AG20443 (cell line): ENCODE data around the gene TMF1.

Experiments used
- DNase-seq: peaks from one replicate; pipeline ENCODE4 v3.0.0; 2012; ENCODE audit warnings: low spot score, mixed read lengths

Gene TMF1

DNA sequence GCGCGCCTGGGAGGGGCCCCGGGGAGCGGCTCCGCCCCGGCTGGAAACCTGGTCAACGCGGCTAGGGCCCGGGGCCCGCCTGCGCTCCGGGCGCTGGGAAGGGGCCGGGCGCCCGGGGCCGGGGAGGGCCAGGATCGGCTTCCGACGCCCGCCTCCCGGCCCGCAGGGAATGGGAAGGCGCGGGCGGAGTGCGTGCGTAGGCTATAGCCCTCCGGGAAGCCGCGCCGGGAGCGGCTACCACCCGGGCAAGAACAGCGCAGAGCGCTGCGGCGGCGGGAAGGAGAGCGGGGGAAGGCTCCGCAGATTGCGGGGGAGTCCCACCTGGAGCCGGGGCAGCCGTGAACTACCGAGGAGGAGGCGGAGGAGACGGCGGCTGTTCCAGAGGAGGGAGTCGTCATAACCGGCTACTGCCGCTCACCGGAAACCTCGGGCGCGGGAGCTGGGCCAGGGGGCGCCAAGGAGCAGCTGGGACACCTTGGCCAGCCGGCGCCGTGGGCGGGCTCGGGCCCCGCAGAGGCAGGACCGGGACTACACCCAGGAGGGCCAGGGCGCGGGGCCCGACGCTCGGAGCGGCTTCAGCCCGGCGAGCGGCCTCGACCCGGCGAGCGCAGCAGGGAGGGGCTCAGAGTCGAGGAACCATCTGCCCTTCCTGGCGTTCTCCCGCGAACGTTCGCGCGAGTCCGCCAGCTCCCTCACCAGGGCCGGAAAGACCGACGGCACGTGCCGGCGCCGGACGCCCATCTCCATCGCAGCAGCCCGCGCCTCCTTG, 38.7 kb downstream of the TMF1 start, which contains the start of gene EOGT:
EOGT (minus strand) TSS at position 432 of the 769 bp plus-strand sequence. CDS start 3,838 bp downstream, outside the sequence.
- peak; percentile 93 for DNase-seq

DNA sequence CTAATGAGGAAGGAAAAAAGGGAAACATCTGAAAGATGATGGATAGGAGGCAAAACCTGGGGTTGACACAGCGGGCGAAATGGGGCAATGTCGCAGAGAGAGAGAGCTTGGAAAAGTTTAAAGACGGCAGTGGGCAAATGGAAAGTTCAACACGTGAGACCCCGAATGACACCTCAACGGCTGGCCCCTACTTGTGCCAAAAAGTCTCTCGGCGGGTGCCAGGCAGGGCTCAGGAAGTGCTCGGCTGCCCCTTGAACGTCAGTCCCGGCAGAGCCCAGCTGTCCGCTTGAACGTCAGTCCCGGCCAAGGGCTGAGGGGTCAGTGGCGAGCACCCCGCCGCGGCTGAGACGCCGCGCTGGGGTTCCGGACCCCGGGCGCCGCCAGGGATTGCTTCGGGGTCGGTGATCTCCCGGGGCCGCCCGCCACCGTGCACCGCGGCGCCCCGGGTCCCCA, 39.3 kb downstream of the TMF1 start:
- no peak for DNase-seq

DNA sequence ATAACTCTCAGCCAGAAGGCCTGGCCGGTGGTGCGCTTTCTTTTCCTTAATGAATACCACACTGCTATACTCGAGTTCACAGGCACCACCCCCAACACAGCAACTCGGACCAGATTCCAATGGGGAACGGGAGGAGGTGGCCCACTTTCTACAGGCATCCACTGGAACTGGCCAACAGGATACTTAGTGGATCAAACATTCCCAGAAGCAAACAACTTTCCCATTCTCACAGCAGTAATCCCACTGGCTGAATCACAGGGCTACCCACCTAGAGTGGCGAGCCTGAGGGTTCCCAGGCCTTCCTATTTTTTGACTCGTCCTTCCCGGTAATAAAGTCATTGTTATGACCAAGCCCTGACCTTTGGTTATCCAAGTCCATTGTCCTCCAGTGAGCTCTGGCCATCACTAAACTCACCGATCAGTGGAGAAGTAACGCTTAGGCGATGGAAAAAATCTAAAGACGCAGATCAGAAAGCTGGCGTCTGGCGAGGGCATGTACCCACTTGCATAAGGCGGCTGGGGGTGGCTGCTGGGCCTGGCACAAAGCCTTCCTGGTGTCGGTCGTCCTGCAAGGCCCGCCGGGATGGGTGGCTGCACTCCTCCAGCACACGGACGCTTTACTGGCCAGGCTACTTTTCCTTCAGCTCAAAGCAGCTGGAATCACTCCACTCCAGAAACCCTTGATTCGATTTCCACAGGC, 39.9 kb downstream of the TMF1 start:
- peak; percentile 64 for DNase-seq

DNA sequence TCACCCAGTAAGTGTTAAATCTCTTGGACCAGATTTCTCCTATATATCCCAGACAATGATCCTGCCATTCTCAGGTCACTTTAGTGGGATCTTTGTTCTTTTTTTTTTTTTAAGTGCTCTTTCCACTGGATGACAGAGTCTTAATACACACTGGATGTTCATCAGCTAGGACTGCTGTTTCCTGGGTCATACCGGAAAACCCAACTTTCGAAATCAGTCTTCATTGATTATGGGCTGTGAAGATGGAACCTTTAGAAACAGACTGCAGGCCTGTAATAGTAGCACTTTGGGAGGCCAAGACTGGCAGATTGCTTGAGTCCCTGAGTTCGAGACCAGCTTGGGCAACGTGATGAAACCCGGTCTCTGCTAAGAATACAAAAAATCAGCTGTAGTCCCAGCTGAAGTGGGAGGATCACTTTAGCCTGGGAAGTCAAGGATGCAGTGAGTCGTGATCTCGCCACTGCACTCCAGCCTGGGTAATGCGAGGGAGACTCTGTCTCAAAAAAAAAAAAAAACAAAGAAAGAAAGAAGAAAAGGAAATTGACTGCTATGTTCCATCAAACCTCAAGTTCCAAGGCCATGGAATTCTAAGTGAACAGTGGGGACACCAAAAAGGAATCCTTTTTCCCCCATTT, 40.9 kb downstream of the TMF1 start:
- no peak for DNase-seq

DNA sequence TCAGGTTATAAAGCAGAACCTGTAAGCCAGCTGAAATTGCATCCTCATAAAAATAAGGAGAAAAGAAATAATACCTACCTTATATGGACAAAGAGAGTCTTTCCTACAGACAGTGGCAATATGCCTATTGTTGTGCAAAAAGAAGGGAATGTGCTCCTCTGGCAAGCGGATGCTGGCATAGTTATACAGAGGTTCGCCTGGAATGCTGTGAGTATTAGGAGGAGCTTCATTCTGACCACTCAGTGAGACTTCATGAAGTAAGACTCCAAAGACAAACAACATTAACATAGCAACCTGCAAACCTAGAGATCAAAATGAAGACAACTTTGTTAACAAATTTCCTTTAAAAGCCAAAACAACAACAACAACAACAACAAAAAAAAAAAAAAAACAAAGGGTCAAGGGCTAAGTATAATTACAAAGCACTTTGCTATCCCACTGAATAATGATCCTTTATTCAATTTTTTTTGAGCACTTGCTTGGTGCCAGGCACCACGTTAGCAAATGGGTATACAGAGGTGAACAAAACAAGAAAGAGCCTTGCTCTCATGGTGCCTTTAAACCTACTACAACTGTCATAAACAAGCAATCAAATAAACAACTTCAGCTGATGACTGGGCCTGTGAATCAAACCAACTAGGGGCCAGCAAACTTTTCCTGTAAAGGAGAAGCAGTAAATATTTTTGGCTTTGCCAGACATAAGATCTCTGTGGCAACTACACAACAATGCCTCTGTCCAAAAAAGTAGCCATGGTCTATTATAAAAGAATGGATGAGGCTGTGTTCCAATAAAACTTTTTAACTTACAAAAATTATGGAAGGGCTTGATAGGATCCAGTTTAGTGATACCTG, 42.3 kb downstream of the TMF1 start:
- DNase-seq = peak; percentile 84

DNA sequence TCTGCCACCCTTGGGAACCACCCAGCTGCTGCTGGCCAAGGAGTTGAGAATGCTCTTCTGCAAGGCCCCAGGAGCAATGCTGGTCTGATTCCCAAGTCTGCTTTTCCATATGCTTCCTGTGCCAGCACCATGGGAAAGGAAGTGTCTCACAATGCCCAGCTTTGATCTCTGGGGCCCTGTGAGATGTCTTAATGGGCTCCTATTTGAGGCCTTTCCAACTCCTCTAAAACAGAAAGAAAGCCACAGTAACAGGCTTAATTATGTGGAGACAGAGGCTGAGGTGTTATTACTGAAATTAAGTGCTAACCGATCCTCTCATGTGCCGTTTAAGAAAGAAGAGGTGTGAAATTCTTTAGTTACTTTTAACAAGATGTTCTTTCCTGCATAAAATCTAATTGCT, 43.2 kb downstream of the TMF1 start:
- no peak for DNase-seq

DNA sequence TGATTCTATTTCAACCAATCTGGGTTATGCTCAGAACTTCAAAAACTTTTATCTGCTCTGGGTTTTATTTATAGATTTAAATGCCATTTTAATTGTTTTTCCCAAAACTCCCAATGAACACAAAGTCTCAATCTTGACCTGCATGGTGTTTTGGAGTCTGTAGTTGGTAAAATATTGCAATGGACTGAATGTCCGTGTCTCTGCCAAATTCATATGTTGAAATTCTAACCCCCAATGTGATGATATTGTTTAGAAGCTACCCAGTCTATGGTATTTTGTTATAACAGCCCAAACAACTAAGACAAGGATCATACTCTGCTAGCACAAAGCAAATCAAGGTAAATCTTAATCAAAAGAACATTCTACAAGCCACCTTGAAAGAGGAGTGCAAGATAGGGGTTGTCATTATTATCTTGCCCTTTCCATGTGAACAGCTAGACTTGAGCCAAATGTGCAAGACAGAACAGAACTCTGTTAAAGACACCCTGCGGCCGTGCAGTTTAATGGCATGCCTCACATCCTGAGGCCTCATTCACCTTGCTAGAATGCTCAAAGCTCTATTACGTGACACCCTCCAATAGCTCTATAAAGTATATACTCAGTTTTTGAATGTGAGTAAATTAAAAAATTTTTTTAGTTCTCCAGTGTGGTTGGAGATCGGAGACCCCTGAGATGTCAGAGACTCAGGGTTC, 46.2 kb downstream of the TMF1 start:
- DNase-seq = no peak

DNA sequence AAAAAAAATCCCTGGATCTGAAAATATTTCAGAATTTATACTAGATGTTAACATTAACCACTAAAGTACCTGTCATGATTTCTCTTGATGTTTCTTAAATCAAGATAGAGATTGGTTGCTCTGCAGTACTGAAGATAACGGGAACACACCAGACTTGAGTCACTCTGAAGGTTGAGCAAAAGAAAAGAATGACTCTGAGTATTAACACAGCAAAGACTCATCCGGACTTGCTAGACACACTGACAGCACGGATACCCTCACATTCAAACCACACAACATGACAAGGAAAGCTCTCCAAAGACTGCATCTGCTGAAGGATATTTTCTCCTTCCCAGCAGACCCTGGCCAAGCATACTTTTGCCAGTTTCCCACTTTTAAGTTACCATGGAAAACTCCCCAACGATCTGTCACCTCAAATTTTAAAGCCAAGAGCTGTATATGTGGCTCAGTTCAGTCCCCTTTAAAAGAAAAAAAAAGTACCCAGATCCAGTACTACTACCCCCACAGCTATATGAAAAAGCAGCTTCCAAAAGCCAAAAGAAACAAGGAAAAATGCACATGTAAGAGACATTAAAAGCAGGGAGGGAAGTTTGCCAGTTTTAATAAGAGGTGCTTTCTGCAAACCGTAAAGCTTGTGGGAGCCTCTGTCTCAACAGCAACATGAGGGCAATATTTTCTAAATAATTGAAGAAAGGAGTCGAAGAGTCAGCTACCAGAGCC, 46.9 kb downstream of the TMF1 start:
- no peak for DNase-seq

DNA sequence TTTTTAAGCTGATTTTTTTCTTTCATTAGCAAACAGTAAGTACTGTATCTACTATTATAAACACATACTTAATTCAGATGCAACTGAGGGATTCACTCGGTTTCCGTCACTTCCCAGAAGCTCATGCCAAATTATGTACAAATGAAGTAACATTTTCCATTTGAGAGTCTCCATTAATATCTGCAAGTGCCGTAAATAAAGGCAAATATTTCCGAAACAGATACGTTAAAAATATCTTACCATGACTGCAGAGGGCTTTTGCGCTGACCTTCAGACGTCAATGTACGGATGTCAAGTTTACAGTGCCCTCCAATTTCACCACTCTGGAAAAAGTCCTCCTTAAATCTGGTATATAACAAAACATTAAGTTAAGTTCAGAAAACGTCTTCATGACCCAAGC, 48.0 kb downstream of the TMF1 start:
- no peak for DNase-seq

DNA sequence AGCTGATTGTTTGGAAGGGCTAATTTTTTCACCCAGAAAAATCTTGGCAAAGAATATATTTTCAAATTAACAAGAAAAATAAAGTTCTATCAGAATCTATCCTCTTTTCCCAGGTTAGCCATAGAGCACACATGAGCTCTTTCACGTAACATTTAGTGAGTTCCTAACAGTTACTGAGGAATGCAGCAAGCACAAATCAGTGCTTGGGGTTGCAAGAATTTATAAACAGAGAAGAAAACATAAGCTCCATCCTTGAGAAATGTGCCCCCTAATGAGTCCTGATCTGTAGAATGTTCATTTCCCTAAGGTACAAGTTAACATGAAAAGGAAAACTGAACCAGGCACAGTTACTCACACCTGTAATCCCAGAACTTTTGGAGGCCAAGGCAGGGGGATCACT, 52.5 kb downstream of the TMF1 start:
- DNase-seq = no peak

DNA sequence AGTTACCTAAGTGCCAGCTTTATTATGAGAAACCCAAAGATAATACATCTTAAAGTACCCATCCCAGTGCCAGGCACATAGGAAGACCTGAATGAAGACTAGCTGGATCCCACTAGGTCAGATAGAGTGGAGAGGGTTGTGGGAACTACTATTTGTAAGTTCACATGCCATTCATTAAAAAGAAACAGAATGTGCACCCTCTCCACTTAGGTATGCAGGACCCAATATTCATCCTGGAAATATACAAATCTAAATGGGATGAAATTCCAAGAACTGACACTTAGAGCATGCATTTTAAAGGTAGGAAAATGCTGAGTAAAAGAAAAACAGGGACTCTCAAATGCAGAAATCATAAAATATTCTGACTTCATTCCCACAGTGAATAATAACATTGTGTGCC, 53.0 kb downstream of the TMF1 start:
- no peak for DNase-seq

DNA sequence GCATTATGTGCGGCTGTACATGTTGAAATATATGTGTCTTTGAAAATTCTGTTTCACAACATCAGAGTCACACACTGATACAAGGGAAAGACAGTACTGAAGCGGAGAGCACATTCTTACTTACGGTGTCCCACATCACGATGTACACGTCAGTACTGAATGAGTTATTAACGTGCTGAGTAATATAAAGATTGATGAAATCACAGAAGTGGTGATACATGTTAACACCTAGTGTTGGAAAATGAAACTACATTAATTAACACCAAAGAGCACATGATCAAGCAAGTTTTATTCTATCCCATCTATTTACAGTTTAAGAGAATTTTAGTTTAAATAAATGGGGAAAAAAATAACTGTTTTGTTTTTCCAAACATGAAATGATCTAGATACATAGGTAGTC, 54.2 kb downstream of the TMF1 start:
- no peak for DNase-seq

DNA sequence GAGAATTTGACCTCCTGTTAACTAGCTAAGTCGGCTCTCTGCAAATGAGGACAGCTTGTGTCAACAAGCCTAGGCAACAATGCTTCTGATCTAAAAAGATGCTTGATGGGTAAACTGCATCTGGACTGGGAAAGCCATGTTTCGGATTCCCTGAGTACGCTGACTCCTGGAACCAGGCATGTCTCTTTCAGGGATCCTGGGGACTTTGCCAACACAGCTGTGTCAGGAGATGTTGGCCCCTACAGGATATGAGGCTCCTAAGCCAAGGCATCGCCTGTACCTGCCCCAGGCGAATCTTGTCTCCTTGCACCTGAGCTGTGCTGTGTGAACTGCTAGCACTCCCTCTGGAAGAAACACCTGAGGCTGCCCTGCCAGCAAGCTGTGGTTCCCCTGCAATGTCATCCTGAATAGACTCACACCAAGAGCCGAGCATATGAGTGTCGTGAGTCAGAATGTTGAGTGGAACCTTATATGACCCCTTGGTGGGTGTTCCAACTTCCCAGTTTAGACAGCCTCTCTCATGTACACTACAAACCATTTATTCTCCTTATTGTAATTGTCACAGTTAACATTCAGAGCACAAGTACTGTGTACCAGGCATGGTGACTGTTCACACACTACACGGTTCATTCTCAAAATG, 55.7 kb downstream of the TMF1 start:
- DNase-seq = peak; percentile 21

DNA sequence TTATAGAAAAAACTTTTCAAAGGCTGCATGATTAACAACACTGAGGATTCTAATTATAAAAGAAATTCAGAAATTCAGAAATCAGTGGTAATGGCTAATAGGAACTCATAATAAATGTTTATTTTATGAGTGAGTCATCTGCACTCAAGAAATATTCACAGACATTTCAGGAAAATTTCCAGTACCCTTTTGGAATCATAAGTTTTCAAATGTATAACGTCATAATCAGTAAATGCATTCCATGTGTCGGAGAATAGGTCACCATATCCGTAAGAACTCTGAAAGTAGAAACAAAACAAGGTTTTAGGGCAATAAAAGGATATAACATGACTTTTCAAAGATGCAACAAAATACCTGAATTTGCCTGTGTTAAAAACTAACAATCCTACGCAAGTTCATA, 63.4 kb downstream of the TMF1 start:
- no peak for DNase-seq

DNA sequence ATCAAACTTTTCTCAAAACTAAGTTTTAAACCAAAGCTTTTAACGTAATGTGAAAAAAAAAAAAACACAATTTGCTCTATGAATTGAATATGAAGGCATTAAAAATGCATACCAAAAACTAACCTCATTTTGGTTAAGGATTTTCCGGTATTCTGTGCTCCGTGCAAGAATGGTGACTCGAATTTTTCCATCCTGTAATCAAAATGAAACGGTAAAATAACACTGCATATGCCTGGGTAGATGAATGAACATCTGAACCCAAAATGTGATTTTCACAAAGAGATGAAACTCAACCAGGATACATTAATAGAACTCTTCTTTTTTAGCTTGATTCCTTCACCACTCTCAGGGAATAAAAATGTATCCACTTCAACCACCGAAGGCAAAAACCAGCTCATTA, 64.8 kb downstream of the TMF1 start:
- DNase-seq = no peak

DNA sequence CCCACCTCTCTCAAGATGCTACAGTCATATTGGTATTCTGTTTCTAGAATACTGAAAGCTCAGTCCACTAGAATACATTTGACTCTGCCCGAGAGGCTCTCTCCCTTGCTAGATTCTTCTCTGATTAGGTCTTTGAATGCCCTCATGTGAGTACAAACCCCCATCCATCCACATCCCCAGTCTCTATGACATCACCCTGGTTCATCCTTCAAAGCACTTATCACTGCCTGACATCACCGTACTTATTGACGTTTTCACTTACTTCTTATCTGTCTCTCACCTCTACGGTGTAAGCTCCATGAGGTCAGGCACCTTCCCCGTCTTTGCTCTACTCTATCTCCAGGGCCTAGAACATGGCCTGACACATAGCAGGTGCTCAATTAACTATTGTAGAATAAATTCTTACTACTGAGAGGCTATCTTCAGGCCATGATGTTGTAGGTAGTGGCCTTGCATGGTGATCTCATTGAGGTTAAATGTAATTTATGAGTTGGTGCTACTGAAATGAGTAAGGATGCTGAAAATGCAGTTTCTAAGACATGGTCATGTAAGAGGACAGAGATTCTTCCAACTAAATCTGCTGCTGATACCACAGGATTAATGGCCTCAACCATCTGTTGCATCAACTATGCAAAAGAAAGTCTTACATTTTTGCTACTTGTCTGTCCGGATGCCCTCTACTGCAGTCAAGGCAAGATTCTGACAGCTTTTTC, 65.5 kb downstream of the TMF1 start:
- DNase-seq = no peak

DNA sequence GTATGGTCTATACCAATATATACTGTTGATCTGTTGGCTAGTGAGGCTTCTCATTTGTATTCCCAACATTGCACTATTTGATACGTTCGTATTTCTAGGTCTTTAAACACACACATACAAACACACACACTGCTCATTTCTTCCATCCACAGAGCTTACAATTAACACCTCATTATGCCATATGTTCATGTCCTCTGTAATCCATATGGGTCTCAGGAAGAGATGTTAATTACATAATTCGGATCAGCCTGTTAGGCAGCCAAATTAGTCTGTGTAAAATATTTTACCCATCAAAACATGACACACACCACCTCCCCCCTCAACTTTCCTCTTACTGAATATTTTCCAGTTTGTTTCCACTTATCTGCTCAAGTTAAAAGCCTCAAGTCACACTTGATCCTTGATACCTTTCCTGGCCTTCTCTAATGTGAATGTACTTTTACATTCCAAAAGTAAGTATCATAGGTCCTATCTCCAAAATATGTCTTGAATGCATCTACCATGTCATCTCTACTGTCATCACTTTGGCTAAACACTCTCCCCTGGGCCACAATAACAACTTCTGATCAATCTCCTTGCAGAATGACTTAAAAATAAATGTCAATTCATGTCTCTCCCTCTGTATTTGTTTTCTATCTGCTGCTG, 66.9 kb downstream of the TMF1 start:
- no peak for DNase-seq

DNA sequence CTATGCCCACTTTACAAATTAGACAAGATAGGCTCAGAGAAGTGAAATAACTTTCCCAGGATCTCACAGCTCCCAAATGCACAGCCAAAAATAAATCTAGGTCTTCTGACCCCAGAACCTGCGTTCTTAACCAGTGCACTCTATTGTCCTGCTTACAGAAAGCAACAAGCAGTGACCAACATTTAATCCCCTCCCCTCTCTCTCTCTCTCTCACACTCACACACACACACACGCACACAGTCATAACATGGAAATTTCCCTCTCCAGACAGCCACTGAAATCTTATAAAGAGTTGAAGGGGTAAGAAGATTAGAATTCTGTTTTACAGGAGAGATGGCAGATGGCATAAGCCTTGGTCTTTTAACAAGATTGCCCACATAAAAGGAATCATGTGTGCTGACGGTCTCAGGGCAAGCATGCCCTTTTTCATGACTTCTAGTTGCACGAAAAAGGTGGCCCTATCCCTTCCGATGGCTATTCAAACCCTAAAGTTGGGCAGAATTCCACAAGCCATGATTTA, 68.1 kb downstream of the TMF1 start:
- no peak for DNase-seq
